WERI-Rb-1 (cell line): ENCODE measurements around the gene R3HDM2.

Experiments
- DNase-seq: peaks from one replicate; pipeline ENCODE4 v3.0.0-alpha.2; 2020
- H3K27ac ChIP-seq: fragments of 250-450 bp; sonication (Bioruptor Pico); 2 replicates; pipeline ENCODE4 v1.5.1; 2020; ENCODE audit warnings: mild to moderate bottlenecking, moderate library complexity
- H3K27me3 ChIP-seq: fragments of 250-450 bp; sonication (Bioruptor Pico); 2 replicates; pipeline ENCODE4 v1.5.1; 2021; ENCODE audit warnings: mild to moderate bottlenecking, low read depth, moderate library complexity; ENCODE audit not compliant: insufficient read depth, severe bottlenecking
- H3K36me3 ChIP-seq: fragments of 250-450 bp; sonication (Bioruptor Pico); 2 replicates; pipeline ENCODE4 v1.5.1; 2020; ENCODE audit warnings: mild to moderate bottlenecking, moderate library complexity
- H3K4me3 ChIP-seq: 2 replicates; pipeline ENCODE4 v1.5.1; 2011; ENCODE audit warnings: low read depth, mild to moderate bottlenecking, control low read depth, low read length
- H3K9me3 ChIP-seq: fragments of 250-450 bp; sonication (Bioruptor Pico); 2 replicates; pipeline ENCODE4 v1.5.1; 2021; ENCODE audit warnings: mild to moderate bottlenecking, moderate library complexity; ENCODE audit not compliant: severe bottlenecking
- CTCF ChIP-seq: IDR thresholded peaks from 2 replicates; pipeline ENCODE4 v1.5.1; 2011; ENCODE audit warnings: low read depth, mild to moderate bottlenecking, control low read depth, inconsistent platforms, low read length

R3HDM2 gene

GRCh38 chr12:57238854-57239554 is 191.8 kb downstream of the R3HDM2 start:
- Histone ChIP-seq H3K27ac (peak overlapping the region; percentile 83), H3K36me3 (peaks cover 16% of the 10 kb centered on the region), H3K27me3 (peaks cover 14% of the 10 kb centered on the region), H3K4me3 (peak overlapping the region; percentile 65), H3K9me3 (no peaks in the 10 kb centered on the region)
- TF ChIP-seq CTCF = peak; percentile 100
- DNase-seq = peak; percentile 87

- Histone ChIP-seq H3K36me3 (peaks cover 24% of the 10 kb centered on the region), H3K27ac (no peak overlapping the region), H3K27me3 (peaks cover 14% of the 10 kb centered on the region), H3K4me3 (peak overlapping the region; percentile 16; the same call in 1 of the 2 replicates), H3K9me3 (no peaks in the 10 kb centered on the region)
- no peak for TF ChIP-seq CTCF
- DNase-seq = no peak
Measured at GRCh38 chr12:57237932-57238853, 192.7 kb downstream of the R3HDM2 start.

GRCh38 chr12:57237596-57237931 is 193.3 kb downstream of the R3HDM2 start:
- Histone ChIP-seq H3K36me3 (peaks cover 30% of the 10 kb centered on the region), H3K27me3 (peaks cover 14% of the 10 kb centered on the region), H3K27ac (no peak overlapping the region), H3K4me3 (no peak overlapping the region), H3K9me3 (no peaks in the 10 kb centered on the region)
- DNase-seq = no peak
- no peak for TF ChIP-seq CTCF

GRCh38 chr12:57236925-57237595 is 193.8 kb downstream of the R3HDM2 start:
- TF ChIP-seq CTCF = no peak
- peak; percentile 63 for DNase-seq
- Histone ChIP-seq H3K27me3 (peaks cover 9% of the 10 kb centered on the region), H3K9me3 (no peaks in the 10 kb centered on the region), H3K36me3 (peaks cover 35% of the 10 kb centered on the region), H3K4me3 (no peak overlapping the region), H3K27ac (no peak overlapping the region)

GRCh38 chr12:57236201-57236924 is 194.5 kb downstream of the R3HDM2 start:
- no peak for TF ChIP-seq CTCF
- peaks cover 2% of the 10 kb centered on the region for H3K27me3 ChIP-seq
- no peaks in the 10 kb centered on the region for H3K9me3 ChIP-seq
- H3K36me3 ChIP-seq = peaks cover 42% of the 10 kb centered on the region
- H3K4me3 ChIP-seq = no peak overlapping the region
- H3K27ac ChIP-seq = no peak overlapping the region
- no peak for DNase-seq
